Measurements from ENCODE around the gene DNASE1L3.

The DNASE1L3 gene

GRCh38 chr3:58198362-58198761, 12.4 kb downstream of the DNASE1L3 start:
- TF ChIP-seq GATA2 (IDR thresholded peaks at IDR 0.05; ENCODE audit: low read depth, low read length), result no peak
- no peak for TF ChIP-seq GATA3 (IDR thresholded peaks at IDR 0.05; ENCODE audit: low read depth, low read length)

- no peak for TF ChIP-seq GATA3 (IDR thresholded peaks at IDR 0.05; ENCODE audit: low read depth, low read length)
- no peak for TF ChIP-seq GATA2 (IDR thresholded peaks at IDR 0.05; ENCODE audit: low read depth, low read length)
Measured at GRCh38 chr3:58197588-58197987, 13.2 kb downstream of the DNASE1L3 start.

- no peak for TF ChIP-seq GATA2 (IDR thresholded peaks at IDR 0.05; ENCODE audit: low read depth, low read length)
- TF ChIP-seq GATA3 (IDR thresholded peaks at IDR 0.05; ENCODE audit: low read depth, low read length), result no peak
Measured at GRCh38 chr3:58193682-58194407, 16.9 kb downstream of the DNASE1L3 start.

- TF ChIP-seq GATA3 (IDR thresholded peaks at IDR 0.05; ENCODE audit: low read depth, low read length), result no peak
- TF ChIP-seq GATA2 (IDR thresholded peaks at IDR 0.05; ENCODE audit: low read depth, low read length), result no peak
Measured at GRCh38 chr3:58192069-58192468, 18.7 kb downstream of the DNASE1L3 start.

GRCh38 chr3:58191361-58191991, 19.3 kb downstream of the DNASE1L3 start:
- TF ChIP-seq GATA2 (IDR thresholded peaks at IDR 0.05; ENCODE audit: low read depth, low read length), result no peak

GRCh38 chr3:58190882-58191281, 19.9 kb downstream of the DNASE1L3 start:
- no peak for TF ChIP-seq GATA2 (IDR thresholded peaks at IDR 0.05; ENCODE audit: low read depth, low read length)

- TF ChIP-seq GATA3 (IDR thresholded peaks at IDR 0.05; ENCODE audit: low read depth, low read length), result no peak
- no peak for TF ChIP-seq GATA2 (IDR thresholded peaks at IDR 0.05; ENCODE audit: low read depth, low read length)
Measured at GRCh38 chr3:58190291-58190690, 20.5 kb downstream of the DNASE1L3 start.

- TF ChIP-seq GATA2 (IDR thresholded peaks at IDR 0.05; ENCODE audit: low read depth, low read length) (no peak), GATA3 (IDR thresholded peaks at IDR 0.05; ENCODE audit: low read depth, low read length) (no peak)
Measured at GRCh38 chr3:58189691-58190090, 21.1 kb downstream of the DNASE1L3 start.

- TF ChIP-seq GATA2 (IDR thresholded peaks at IDR 0.05; ENCODE audit: low read depth, low read length) (no peak), GATA3 (IDR thresholded peaks at IDR 0.05; ENCODE audit: low read depth, low read length) (no peak)
Measured at GRCh38 chr3:58188921-58189451, 21.8 kb downstream of the DNASE1L3 start.

GRCh38 chr3:58188173-58188564, 22.6 kb downstream of the DNASE1L3 start:
- no peak for TF ChIP-seq GATA3 (IDR thresholded peaks at IDR 0.05; ENCODE audit: low read depth, low read length)
- no peak for TF ChIP-seq GATA2 (IDR thresholded peaks at IDR 0.05; ENCODE audit: low read depth, low read length)

GRCh38 chr3:58184982-58185360, 25.8 kb downstream of the DNASE1L3 start:
- TF ChIP-seq GATA2 (IDR thresholded peaks at IDR 0.05; ENCODE audit: low read depth, low read length), result no peak
- no peak for TF ChIP-seq GATA3 (IDR thresholded peaks at IDR 0.05; ENCODE audit: low read depth, low read length)

- TF ChIP-seq GATA2 (IDR thresholded peaks at IDR 0.05; ENCODE audit: low read depth, low read length), result no peak
Measured at GRCh38 chr3:58184309-58184981, 26.3 kb downstream of the DNASE1L3 start.

- TF ChIP-seq GATA3 (IDR thresholded peaks at IDR 0.05; ENCODE audit: low read depth, low read length), result no peak
- no peak for TF ChIP-seq GATA2 (IDR thresholded peaks at IDR 0.05; ENCODE audit: low read depth, low read length)
Measured at GRCh38 chr3:58183891-58184290, 26.9 kb downstream of the DNASE1L3 start.

- no peak for TF ChIP-seq GATA2 (IDR thresholded peaks at IDR 0.05; ENCODE audit: low read depth, low read length)
- no peak for TF ChIP-seq GATA3 (IDR thresholded peaks at IDR 0.05; ENCODE audit: low read depth, low read length)
Measured at GRCh38 chr3:58183221-58183620, 27.6 kb downstream of the DNASE1L3 start.

Data from SH-SY5Y (cell line).